Measurements from ENCODE around the gene MGAT4B. TPM values are rescaled to one million over a fixed set of nuclear protein-coding genes. Genes with fewer than 3 reads are reported as not detected.

Gene MGAT4B
- total RNA-seq, 1 experiment from 2014 or later: 217 TPM

GRCh38 chr5:179841621-179842020 is 35.0 kb upstream of the MGAT4B start:
- H3K4me3 ChIP-seq (ENCODE audit: low read depth, low read length): no peak overlapping the region
- no peak for TF ChIP-seq CTCF (IDR thresholded peaks at IDR 0.05; ENCODE audit: insufficient read depth in 1 of 2, low read depth in 1 of 2, low read length in 1 of 2, severe bottlenecking in 1 of 2, unreplicated experiment in 1 of 2)
- intact Hi-C loops (cut with micrococcal nuclease; ENCODE audit: unreplicated experiment): no loop called here
- H3K27me3 ChIP-seq (replicated peaks; ENCODE audit: control insufficient read depth, insufficient read depth, low read length): no peaks in the 10 kb centered on the region
- DNase-seq: no peak
- Mint-ChIP-seq H3K27ac (ENCODE audit: unreplicated experiment) (no peak overlapping the region), H3K4me3 (ENCODE audit: unreplicated experiment) (no peak overlapping the region), H3K4me1 (ENCODE audit: low read depth, unreplicated experiment) (no peaks in the 10 kb centered on the region), H3K36me3 (ENCODE audit: insufficient read depth, unreplicated experiment) (peaks cover 62% of the 10 kb centered on the region), H3K9me3 (ENCODE audit: unreplicated experiment) (peaks cover 10% of the 10 kb centered on the region), H3K27me3 (ENCODE audit: insufficient read depth, unreplicated experiment) (no peaks in the 10 kb centered on the region)
- no TSS peak for BruUV-seq (replicated peaks)
- POLR2A ChIA-PET: interaction anchor here (0.5 kb wide), 1 partner anchor 16 kb away, joined by 3 read pairs; no protein-coding TSS in a partner anchor
- no peaks in the 10 kb centered on the region; the same call in none of the 2 replicates for H3K9me3 ChIP-seq
- peaks cover 1% of the 10 kb centered on the region; the same call in 1 of the 2 replicates for H3K36me3 ChIP-seq (ENCODE audit: control insufficient read depth, insufficient read depth, low read length)
- H3K4me1 ChIP-seq: no peaks in the 10 kb centered on the region
- CTCF ChIA-PET: no interaction called here

- Mint-ChIP-seq H3K27me3 (ENCODE audit: insufficient read depth, unreplicated experiment) (no peaks in the 10 kb centered on the region), H3K36me3 (ENCODE audit: insufficient read depth, unreplicated experiment) (peaks cover 62% of the 10 kb centered on the region), H3K4me1 (ENCODE audit: low read depth, unreplicated experiment) (no peaks in the 10 kb centered on the region), H3K9me3 (ENCODE audit: unreplicated experiment) (peaks cover 10% of the 10 kb centered on the region), H3K4me3 (ENCODE audit: unreplicated experiment) (no peak overlapping the region), H3K27ac (ENCODE audit: unreplicated experiment) (no peak overlapping the region)
- CTCF ChIA-PET: no interaction called here
- intact Hi-C loops (cut with micrococcal nuclease; ENCODE audit: unreplicated experiment): no loop called here
- Histone ChIP-seq H3K36me3 (ENCODE audit: control insufficient read depth, insufficient read depth, low read length) (peaks cover 4% of the 10 kb centered on the region; the same call in 1 of the 2 replicates), H3K4me1 (no peaks in the 10 kb centered on the region), H3K27me3 (replicated peaks; ENCODE audit: control insufficient read depth, insufficient read depth, low read length) (no peaks in the 10 kb centered on the region), H3K9me3 (no peaks in the 10 kb centered on the region; the same call in none of the 2 replicates), H3K4me3 (ENCODE audit: low read depth, low read length) (no peak overlapping the region)
- TF ChIP-seq CTCF (IDR thresholded peaks at IDR 0.05; ENCODE audit: insufficient read depth in 1 of 2, low read depth in 1 of 2, low read length in 1 of 2, severe bottlenecking in 1 of 2, unreplicated experiment in 1 of 2): no peak
- BruUV-seq (replicated peaks): no TSS peak
- POLR2A ChIA-PET: interaction anchor here (0.5 kb wide), 1 partner anchor 15 kb away, joined by 3 read pairs; no protein-coding TSS in a partner anchor
- no peak for DNase-seq
Observed at GRCh38 chr5:179840766-179841165, 34.1 kb upstream of the MGAT4B start.

GRCh38 chr5:179840321-179840720 is 33.7 kb upstream of the MGAT4B start:
- H3K4me1 Mint-ChIP-seq (ENCODE audit: low read depth, unreplicated experiment): no peaks in the 10 kb centered on the region
- H3K27ac Mint-ChIP-seq (ENCODE audit: unreplicated experiment): no peak overlapping the region
- intact Hi-C loops (cut with micrococcal nuclease; ENCODE audit: unreplicated experiment): no loop called here
- Histone ChIP-seq H3K36me3 (ENCODE audit: control insufficient read depth, insufficient read depth, low read length) (peaks cover 4% of the 10 kb centered on the region; the same call in 1 of the 2 replicates), H3K4me1 (no peaks in the 10 kb centered on the region), H3K9me3 (no peaks in the 10 kb centered on the region; the same call in none of the 2 replicates), H3K4me3 (ENCODE audit: low read depth, low read length) (no peak overlapping the region), H3K27me3 (replicated peaks; ENCODE audit: control insufficient read depth, insufficient read depth, low read length) (no peaks in the 10 kb centered on the region)
- H3K27me3 Mint-ChIP-seq (ENCODE audit: insufficient read depth, unreplicated experiment): no peaks in the 10 kb centered on the region
- no peak for TF ChIP-seq CTCF (IDR thresholded peaks at IDR 0.05; ENCODE audit: insufficient read depth in 1 of 2, low read depth in 1 of 2, low read length in 1 of 2, severe bottlenecking in 1 of 2, unreplicated experiment in 1 of 2)
- no peak overlapping the region for H3K4me3 Mint-ChIP-seq (ENCODE audit: unreplicated experiment)
- no peak for DNase-seq
- peaks cover 9% of the 10 kb centered on the region for H3K9me3 Mint-ChIP-seq (ENCODE audit: unreplicated experiment)
- no TSS peak for BruUV-seq (replicated peaks)
- peaks cover 67% of the 10 kb centered on the region for H3K36me3 Mint-ChIP-seq (ENCODE audit: insufficient read depth, unreplicated experiment)
- ChIA-PET POLR2A (no interaction called here), CTCF (no interaction called here)
